GM12872 (cell line): ENCODE data around the gene ITPA.

Source experiments
- CTCF ChIP-seq: IDR thresholded peaks from 3 replicates; pipeline ENCODE4 v1.5.1; 2011; ENCODE audit warnings: low read depth, mild to moderate bottlenecking, low read length, moderate library complexity; ENCODE audit not compliant: insufficient read depth

Gene ITPA

GRCh38 chr20:3203315-3204123 is 5.8 kb upstream of the ITPA start:
- TF ChIP-seq CTCF, result no peak

- TF ChIP-seq CTCF, result no peak
These were observed 5.0 kb upstream of the ITPA start, which contains the start of gene DDRGK1 for GRCh38 chr20:3204124-3204794. Gene DDRGK1, minus strand, starts transcription at chr20:3204682. Its CDS starts 55 bp downstream, at chr20:3204627.

GRCh38 chr20:3208786-3209256 is 477 bp upstream of the ITPA start:
- TF ChIP-seq CTCF, result no peak

GRCh38 chr20:3209946-3210317 is 634 bp downstream of the ITPA start:
- TF ChIP-seq CTCF, result no peak

GRCh38 chr20:3210346-3210745 is 1.0 kb downstream of the ITPA start:
- no peak for TF ChIP-seq CTCF

- TF ChIP-seq CTCF, result no peak
These were observed 3.9 kb downstream of the ITPA start for GRCh38 chr20:3213226-3213625.

- TF ChIP-seq CTCF, result peak; percentile 85
These were observed 9.2 kb downstream of the ITPA start for GRCh38 chr20:3218307-3218988.
